PC-3 (cell line): Measurements from ENCODE around the gene CAMSAP1.
"Not testable (repeated sequence)": the region's sequence is repeated elsewhere in the genome, so short reads cannot be mapped to it uniquely, and the experiment has no call there.

Experiments
- CTCF ChIP-seq: fragments of 300-600 bp; sonication (generic); conservative IDR thresholded peaks from 2 replicates; pipeline ENCODE4 v1.5.1; 2017; ENCODE audit warnings: antibody characterized with exemption, low read depth, mild to moderate bottlenecking, low read length
- EZH2 ChIP-seq: fragments of 300-600 bp; sonication (generic); IDR thresholded peaks from one replicate; pipeline ENCODE4 v1.6.1; 2017; ENCODE audit warnings: antibody characterized with exemption, mild to moderate bottlenecking, low read length; ENCODE audit not compliant: unreplicated experiment

- TF ChIP-seq CTCF, EZH2: not testable (repeated sequence)
These were observed 15.0 kb downstream of the CAMSAP1 start for GRCh38 chr9:135892327-135892726.
